Myocyte (in vitro differentiated cells): ENCODE measurements around the gene SEC63. TPM values are rescaled to one million over a fixed set of nuclear protein-coding genes. Genes with fewer than 3 reads are reported as not detected.
"Not testable (repeated sequence)": the region's sequence is repeated elsewhere in the genome, so short reads cannot be mapped to it uniquely, and the experiment has no call there.

Experiments
- DNase-seq: peaks from one replicate; pipeline ENCODE4 v3.0.0-alpha.2; 2012; ENCODE audit warnings: low read depth
- total RNA-seq: library from RNA; depleted of rRNA; stranded (reverse); fragments of >200 nt; gene quantifications from 2 replicates; pipeline ENCODE4 v1.2.3, GENCODE V29; 2014

SEC63 gene
- total RNA-seq, 1 donor from 2014 or later = 19.1 TPM

- DNase-seq = no peak
These were observed 26.1 kb downstream of the SEC63 start for GRCh38 chr6:107931894-107932293.

DNA sequence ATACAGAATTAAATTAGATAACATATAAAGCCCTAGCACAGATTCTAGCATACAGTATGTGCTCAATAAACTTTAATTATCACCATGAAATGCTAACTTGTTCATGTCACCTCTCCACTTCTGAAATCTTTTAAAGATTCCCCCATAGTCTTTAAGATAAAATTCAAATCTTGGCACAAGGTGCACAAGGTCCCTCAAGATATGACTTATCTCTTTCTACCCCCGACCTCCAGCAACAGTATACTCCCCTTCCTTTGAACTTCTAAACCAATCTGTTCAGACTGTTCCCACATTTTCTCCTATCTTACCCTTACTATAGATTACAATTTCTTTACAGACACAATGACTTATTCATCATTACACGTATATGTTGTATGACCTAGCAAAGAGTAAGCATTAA is 29.0 kb downstream of the SEC63 start:
- no peak for DNase-seq

DNA sequence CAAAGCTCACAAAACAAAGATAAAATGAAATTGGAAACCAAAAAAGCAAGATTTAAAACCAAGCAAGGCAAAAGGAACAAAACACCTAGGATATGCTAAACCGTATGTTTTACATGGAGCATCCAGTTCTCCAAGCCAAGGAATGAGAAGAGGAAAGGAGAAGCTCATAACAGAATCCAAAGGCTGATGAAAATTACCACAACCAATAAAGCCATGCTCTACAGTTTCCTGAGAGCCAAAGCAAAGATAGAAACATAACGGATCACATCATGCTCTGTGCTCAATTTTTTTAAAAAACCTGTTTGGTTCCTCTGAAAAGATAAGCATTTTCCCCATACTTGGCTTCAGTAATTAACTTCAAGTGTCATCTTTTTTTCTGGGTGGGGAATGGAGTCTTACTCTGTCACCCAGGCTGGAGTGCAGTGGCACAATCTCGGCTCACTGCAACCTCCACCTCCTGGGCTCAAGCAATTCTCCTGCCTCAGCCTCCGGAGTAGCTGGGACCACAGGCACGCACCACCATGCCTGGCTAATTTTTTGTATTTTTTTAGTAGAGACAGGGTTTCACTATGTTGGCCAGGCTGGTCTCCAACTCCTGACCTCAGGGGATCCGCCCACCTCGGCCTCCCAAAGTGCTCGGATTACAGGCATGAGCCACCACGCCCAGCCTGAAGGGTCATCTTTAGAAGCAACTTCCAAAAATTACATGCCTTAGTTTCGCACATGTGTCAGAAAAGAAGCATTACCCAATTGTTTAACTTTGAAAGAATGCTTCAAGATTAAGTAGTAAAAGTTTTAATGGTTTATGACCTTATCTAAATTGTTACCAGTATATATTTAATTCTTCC is 31.1 kb downstream of the SEC63 start:
- DNase-seq = peak; percentile 17

DNA sequence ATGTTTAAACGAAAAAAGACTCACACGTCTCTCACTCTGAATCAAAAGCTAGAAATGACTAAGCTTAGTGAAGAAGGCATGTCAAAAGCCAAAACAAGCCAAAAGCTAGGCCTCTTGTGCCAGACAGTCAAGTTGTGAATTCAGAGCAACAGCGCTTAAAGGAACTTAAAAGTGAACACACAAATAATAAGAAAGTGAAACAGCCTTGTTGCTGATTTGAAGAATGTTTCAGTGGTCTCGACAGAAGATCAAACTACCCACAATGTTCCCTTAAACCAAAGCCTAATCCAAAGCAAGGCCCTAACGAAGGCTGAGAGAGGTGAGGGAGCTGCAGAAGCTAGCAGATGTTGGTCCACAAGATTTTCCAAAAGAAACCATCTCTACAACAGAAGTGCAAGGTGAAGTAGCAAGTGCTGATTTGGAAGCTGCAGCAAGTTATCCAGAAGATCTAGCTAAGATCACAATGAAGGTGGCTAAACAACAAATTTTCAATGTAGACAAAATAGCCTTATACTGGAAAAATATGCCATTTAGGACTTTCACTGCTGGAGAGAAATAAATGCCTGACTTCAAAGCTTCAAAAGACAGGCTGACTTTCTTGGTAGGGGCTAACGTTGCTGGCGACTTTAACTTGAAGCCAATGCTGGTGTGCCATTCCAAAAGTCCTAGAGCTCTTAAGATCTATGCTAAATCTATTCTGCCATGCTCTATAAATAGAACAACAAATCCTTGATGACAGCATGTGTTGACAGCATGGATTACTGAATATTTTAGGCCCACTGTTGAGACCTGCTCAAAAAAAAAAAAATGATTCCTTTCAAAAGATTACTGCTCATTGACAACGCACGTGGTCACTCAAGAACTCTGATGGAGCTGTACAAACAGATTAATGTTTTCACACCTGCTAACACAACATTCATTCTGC is 40.3 kb downstream of the SEC63 start:
- no peak for DNase-seq

GRCh38 chr6:107916961-107917360 is 41.0 kb downstream of the SEC63 start:
- not testable (repeated sequence) for DNase-seq

GRCh38 chr6:107911692-107912091 is 46.3 kb downstream of the SEC63 start:
- DNase-seq = no peak

GRCh38 chr6:107894809-107895396 is 63.1 kb downstream of the SEC63 start:
- DNase-seq = peak; percentile 35

- not testable (repeated sequence) for DNase-seq
These were observed 67.6 kb downstream of the SEC63 start for GRCh38 chr6:107890431-107890830.

DNA sequence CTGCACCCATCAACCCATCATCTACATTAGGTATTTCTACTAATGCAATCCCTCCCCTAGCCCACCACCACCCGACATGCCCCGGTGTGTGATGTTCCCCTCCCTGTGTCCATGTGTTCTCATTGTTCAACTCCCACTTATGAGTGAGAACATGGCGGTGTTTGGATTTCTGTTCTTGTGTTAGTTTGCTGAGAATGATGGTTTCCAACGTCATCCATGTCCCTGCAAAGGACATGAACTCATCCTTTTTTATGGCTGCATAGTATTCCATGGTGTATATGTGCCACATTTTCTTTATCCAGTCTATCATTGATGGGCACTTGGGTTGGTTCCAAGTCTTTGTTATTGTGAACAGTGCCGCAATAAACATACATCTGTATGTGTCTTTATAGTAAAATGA is 72.1 kb downstream of the SEC63 start:
- not testable (repeated sequence) for DNase-seq

DNA sequence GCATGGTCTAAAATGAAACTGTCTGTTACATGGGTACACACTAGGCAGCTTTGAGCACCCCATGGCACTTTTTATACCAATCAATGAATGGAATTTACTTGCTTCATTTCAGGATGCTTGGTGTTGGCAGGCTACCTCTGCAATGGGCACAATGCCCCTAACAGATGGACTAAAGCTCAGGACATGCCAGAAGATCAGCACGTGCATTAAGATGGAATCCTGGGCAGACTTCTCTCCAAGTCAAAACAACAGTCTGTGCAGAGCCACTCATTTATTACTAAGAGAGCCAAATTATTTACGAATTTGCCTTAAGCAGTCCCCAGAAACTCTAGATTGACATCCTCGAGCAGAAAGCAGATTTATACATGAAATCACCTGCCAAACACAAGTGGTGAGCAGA is 78.1 kb downstream of the SEC63 start:
- DNase-seq = no peak

- no peak for DNase-seq
These were observed 80.0 kb downstream of the SEC63 start for GRCh38 chr6:107877968-107878367.

- no peak for DNase-seq
These were observed 86.0 kb downstream of the SEC63 start for GRCh38 chr6:107871976-107872375.

DNA sequence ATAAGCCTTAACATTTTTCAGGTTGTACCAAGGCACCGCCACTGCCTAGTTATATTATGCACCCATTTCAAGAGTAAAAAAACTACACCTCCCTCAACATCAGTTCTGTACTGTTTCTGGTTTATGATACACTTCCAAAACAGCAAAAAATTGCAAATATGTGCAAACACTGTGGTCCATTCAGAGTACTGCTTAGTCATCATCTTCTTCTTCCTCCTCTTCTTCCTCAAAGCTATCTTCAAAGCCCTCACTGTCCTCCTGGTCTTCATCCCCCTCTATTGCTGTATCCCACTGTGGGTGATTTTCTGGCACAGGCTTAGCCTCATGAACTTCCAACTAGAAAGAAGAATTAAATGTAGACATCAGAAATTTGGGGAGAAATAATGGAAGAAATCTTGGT is 86.5 kb downstream of the SEC63 start:
- not testable (repeated sequence) for DNase-seq

GRCh38 chr6:107871016-107871415 is 87.0 kb downstream of the SEC63 start:
- DNase-seq = no peak

- peak; percentile 38 for DNase-seq
These were observed 87.6 kb downstream of the SEC63 start for GRCh38 chr6:107870381-107870780.

DNA sequence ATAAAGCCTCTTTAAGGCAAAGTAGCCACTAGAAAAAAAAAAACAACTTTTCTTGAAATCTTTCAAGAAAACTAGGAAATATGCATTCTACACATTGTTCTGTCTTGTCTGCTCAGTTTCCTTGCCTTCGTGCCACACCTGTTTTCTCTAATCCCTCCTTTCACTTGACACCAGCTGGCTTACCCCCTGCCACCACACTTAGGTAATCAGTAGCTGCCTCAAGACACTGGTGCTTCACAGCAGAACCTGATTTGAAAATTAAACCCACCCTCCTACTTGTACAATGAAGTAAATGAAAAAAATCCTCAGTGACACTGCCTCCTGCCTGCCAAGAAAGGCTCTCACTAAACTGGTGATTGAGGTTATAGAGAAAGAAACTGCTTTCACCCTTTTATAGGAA is 88.1 kb downstream of the SEC63 start:
- peak; percentile 50 for DNase-seq

DNA sequence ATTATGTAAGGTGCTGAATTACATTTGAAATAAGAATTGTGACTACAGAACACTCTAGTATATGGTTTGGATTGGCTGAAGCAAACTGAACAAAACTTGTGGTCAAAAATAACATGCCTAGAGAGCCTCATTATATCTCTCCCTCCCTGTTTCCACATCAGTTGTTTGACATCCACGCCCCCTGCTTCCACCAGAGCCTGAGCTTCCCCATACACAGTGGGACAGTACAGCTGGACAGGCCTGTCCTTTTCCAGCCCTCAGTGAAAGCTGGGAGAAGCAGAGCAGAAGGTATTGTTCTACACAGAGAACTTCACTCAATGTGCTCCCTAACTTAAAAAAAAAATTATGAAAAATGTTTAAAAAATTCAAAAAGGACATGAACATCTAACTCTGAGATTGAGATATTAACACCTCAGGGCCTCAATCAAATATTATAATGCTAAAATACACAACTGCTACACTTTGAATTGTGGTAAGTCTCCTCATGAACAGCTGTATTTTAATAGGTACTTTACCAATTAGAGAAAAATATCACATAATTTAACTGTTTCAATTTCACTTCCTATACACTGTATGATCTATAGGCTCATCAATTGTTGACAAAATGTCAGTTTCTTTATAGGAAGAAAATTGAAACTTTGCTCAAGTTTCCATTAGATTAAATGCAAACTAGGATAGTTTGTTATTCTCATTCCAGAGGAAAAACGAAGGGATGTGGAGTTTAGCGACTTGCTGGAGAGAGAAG is 89.0 kb downstream of the SEC63 start:
- DNase-seq = peak; percentile 57

GRCh38 chr6:107867302-107867615 is 90.7 kb downstream of the SEC63 start:
- DNase-seq = no peak

DNA sequence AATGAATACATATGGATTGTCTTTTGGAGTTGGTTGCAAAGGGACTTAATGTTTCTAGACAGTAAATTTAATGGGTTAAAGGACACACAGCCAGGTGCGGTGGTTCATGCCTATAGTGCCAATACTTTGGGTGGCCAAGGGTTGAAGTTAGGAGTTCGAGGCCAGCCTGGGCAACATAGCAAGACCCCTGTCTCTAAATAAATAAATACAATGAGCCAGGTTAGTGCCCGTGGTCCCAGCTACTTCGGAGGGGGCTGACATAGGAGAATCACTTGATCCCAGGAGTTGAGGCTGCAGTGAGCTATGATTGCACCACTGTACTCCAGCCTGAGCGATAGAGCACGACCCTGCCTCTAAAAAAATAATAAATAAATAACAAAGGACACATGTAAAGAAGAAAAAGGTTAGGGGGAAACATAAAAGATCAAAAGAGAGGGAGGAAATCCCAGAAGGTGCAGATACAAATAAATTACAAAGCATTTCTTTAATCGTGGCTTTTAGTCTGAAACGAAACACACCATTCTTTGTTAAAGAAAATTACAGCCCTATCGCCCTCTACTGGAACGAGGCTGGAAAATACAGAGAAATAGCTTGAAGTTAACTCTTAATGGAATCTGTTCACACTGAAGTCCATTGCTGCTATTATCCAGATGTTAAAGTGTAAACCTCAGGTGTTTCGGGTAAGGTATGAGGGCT is 91.3 kb downstream of the SEC63 start:
- DNase-seq = peak; percentile 57
